KMS-11 (cell line): ENCODE results near the gene PPP2R5A.

Experiments
- H2AFZ ChIP-seq: fragments of 200-600 bp; sonication (generic); 2 replicates; pipeline ENCODE4 v1.6.1; 2016; ENCODE audit warnings: antibody characterized with exemption, mixed run types, low read depth
- H3K27ac ChIP-seq: fragments of 200-600 bp; sonication (generic); 2 replicates; pipeline ENCODE4 v1.6.1; 2016; ENCODE audit warnings: mild to moderate bottlenecking, mixed run types
- H3K27me3 ChIP-seq: fragments of 200-600 bp; sonication (generic); 2 replicates; pipeline ENCODE4 v1.6.1; 2017; ENCODE audit warnings: mild to moderate bottlenecking, low read depth, mixed run types, moderate library complexity; ENCODE audit not compliant: insufficient read depth
- H3K36me3 ChIP-seq: fragments of 200-600 bp; sonication (generic); 2 replicates; pipeline ENCODE4 v1.6.1; 2017; ENCODE audit warnings: mild to moderate bottlenecking, mixed run types; ENCODE audit not compliant: insufficient read depth
- H3K4me1 ChIP-seq: fragments of 200-600 bp; sonication (generic); 2 replicates; pipeline ENCODE4 v1.6.1; 2016; ENCODE audit warnings: mild to moderate bottlenecking, low read depth, mixed run types; ENCODE audit not compliant: poor library complexity, severe bottlenecking
- H3K4me2 ChIP-seq: fragments of 200-600 bp; sonication (generic); 2 replicates; pipeline ENCODE4 v1.7.0; 2016; ENCODE audit warnings: mild to moderate bottlenecking, mixed run types
- H3K4me3 ChIP-seq: fragments of 200-600 bp; sonication (generic); IDR thresholded peaks from 2 replicates; pipeline ENCODE4 v1.6.1; 2017; ENCODE audit warnings: low read depth, low read length, mixed read lengths; ENCODE audit not compliant: insufficient read depth
- H3K79me2 ChIP-seq: fragments of 200-600 bp; sonication (generic); 2 replicates; pipeline ENCODE4 v1.6.1; 2016; ENCODE audit warnings: low read depth, mixed run types; ENCODE audit not compliant: insufficient read depth
- H3K9ac ChIP-seq: fragments of 200-600 bp; sonication (generic); 2 replicates; pipeline ENCODE4 v1.6.1; 2016; ENCODE audit warnings: mild to moderate bottlenecking, mixed run types
- H4K20me1 ChIP-seq: fragments of 200-600 bp; sonication (generic); 2 replicates; pipeline ENCODE4 v1.6.1; 2016; ENCODE audit warnings: mild to moderate bottlenecking, mixed run types; ENCODE audit not compliant: insufficient read depth
- CTCF ChIP-seq: fragments of 200-600 bp; sonication (generic); conservative IDR thresholded peaks from 2 replicates; pipeline ENCODE4 v1.6.1; 2017; ENCODE audit warnings: low read depth, mild to moderate bottlenecking, antibody characterized with exemption, low read length, moderate library complexity, mixed read lengths

PPP2R5A gene

DNA sequence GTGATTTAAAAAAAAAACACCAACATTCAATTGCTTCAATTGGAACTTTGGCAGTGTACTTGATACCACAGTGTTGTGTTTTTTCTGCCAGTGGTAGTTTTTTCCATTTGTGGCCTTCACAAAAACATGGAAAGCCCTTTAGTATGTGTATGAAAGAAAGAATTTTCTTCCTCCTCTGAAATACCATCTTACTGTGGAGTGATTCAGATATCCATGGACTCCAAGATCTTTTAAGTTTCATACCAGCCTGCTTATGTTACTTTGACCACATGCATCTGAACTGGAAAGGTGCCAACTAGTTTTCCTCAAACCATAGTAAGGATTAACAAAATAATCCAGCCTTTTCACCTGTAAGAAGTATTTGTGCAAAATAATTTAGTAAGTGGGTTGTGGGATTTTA is 3.4 kb downstream of the PPP2R5A start:
- no peak overlapping the region for H3K9ac ChIP-seq
- H3K79me2 ChIP-seq = peaks cover 68% of the 10 kb centered on the region
- H3K4me2 ChIP-seq = peak overlapping the region; percentile 86
- H4K20me1 ChIP-seq = peaks cover 7% of the 10 kb centered on the region
- no peaks in the 10 kb centered on the region for H3K36me3 ChIP-seq
- H3K4me1 ChIP-seq = peaks cover 71% of the 10 kb centered on the region
- no peak overlapping the region for H2AFZ ChIP-seq
- no peak overlapping the region for H3K4me3 ChIP-seq
- H3K27ac ChIP-seq = no peak overlapping the region
- no peak for TF ChIP-seq CTCF
- H3K27me3 ChIP-seq = no peaks in the 10 kb centered on the region

DNA sequence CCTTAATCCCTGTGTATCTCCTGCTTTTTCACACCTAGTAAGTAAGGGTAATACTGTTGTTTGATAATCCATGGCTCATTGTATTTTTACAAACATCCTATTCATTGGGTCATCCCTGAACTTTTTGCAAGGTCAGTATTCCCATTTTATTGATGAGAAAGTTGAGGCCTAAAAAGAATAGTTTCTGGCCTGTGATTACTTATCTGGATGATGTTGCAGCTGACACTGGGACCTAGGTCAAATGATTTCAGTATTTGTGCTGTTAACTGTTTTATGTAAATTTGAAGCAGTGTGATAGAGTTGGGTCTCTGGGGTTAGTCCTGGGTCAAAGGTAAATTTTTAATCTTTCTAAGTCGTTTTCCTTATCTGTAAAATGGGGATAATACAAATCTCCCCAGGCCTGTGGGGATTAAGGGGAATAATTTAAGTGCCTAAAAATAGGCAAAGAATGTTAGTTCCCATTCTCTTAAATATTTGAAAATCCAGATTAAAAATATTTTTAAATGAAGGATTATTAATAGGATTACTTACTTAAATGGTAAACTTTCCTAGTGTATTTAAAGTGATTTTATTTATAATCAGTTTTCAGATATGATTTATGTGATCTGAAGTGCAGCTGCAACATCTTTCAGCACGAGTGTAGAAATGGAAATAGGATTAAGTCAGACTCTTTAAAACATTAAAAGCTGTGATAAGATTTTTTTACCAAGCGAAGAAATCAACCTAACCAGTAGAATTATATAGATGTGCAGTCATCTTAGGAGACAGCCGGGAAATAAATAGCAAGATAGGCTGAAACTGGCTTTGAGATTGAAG is 4.3 kb downstream of the PPP2R5A start:
- TF ChIP-seq CTCF = no peak
- no peak overlapping the region for H3K9ac ChIP-seq
- 0 out of 2 replicates have a peak overlapping the region, but pooled peaks have one; percentile 86 for H3K4me2 ChIP-seq
- H3K4me1 ChIP-seq = peaks cover 64% of the 10 kb centered on the region
- H3K27me3 ChIP-seq = no peaks in the 10 kb centered on the region
- H3K4me3 ChIP-seq = no peak overlapping the region
- peaks cover 76% of the 10 kb centered on the region for H3K79me2 ChIP-seq
- no peaks in the 10 kb centered on the region for H3K36me3 ChIP-seq
- H3K27ac ChIP-seq = no peak overlapping the region
- no peak overlapping the region for H2AFZ ChIP-seq
- peaks cover 7% of the 10 kb centered on the region for H4K20me1 ChIP-seq

DNA sequence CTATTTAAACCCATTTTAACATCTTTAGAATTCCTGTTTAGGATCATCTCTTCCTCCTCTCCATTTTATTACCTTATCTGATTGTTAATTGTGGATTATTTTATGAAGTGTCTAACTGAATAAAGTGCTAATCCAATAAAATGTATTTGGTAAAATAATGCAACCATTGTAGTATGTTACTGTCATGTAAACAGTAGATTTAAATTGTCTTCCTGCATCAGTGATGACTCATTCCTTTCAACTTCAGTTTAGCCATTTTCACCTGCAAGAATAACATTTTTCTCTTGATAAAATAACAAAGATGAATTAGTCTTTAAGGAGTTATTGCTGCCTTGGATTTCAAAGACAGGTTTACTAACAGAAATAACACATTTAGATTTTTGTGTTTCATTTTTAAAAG is 5.4 kb downstream of the PPP2R5A start:
- peaks cover 64% of the 10 kb centered on the region for H3K4me1 ChIP-seq

DNA sequence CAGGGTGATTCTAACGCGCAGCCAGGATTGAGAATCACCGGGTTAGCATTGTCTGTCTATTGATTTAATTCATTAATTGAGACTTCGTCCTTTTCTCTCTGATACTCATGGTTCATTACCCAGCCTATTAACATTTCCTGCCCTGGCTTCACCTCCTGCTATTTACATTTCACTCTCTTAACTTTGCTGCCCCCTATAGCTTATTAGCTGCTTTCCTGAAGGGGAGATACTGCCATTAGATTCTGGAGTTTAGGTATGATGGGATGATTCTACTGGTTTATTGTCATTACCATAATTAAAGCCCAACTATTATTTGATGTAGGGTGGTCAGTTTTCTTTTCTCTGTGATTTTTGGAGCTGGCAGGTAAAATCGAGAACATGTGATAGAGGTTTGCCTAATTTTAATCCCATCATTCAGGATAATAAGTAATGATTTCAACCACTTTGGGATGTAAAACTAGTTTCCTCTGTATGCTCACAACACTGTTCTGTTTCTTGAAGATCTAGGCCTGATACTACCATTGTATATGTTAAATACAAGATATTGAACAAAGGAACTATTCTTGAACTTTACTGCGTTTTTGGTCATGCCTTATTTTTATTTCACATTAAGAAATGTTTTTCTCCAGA is 6.4 kb downstream of the PPP2R5A start:
- Histone ChIP-seq H4K20me1 (peaks cover 7% of the 10 kb centered on the region), H3K4me1 (peaks cover 64% of the 10 kb centered on the region)
- TF ChIP-seq CTCF = peak; percentile 85

More for the DNA sequence above, 5.4 kb downstream of the PPP2R5A start:
- Histone ChIP-seq H3K27me3 (no peaks in the 10 kb centered on the region), H3K79me2 (peaks cover 83% of the 10 kb centered on the region), H4K20me1 (peaks cover 7% of the 10 kb centered on the region), H3K4me3 (no peak overlapping the region), H3K4me2 (peak overlapping the region; percentile 40), H3K36me3 (no peaks in the 10 kb centered on the region), H3K27ac (no peak overlapping the region), H2AFZ (no peak overlapping the region), H3K9ac (no peak overlapping the region)
- TF ChIP-seq CTCF = no peak

More for the DNA sequence above, 6.4 kb downstream of the PPP2R5A start:
- Histone ChIP-seq H3K9ac (no peak overlapping the region), H3K36me3 (no peaks in the 10 kb centered on the region), H2AFZ (no peak overlapping the region), H3K79me2 (peaks cover 88% of the 10 kb centered on the region), H3K27ac (no peak overlapping the region), H3K4me2 (peak overlapping the region; percentile 40), H3K4me3 (no peak overlapping the region), H3K27me3 (no peaks in the 10 kb centered on the region)
